NCI-H1105 (cell line): ENCODE measurements around the gene JCHAIN.
A peak's percentile ranks its signal among the peaks of the same experiment; 100 is the strongest.
"Not testable (repeated sequence)": the region's sequence is repeated elsewhere in the genome, so short reads cannot be mapped to it uniquely, and the experiment has no call there.

Experiments
- DNase-seq: peaks from one replicate; lab custom pipeline; 2025; lab: John Stamatoyannopoulos, UW

The JCHAIN gene

GRCh38 chr4:70666369-70666768 is at the start of gene JCHAIN:
Gene JCHAIN (minus strand): TSS chr4:70666508. CDS start chr4:70666490, 18 bp downstream.
- no peak for DNase-seq

GRCh38 chr4:70715097-70715496 is 48.8 kb upstream of the JCHAIN start:
- DNase-seq = no peak

GRCh38 chr4:70714079-70714887 is 48.0 kb upstream of the JCHAIN start:
- DNase-seq = no peak

GRCh38 chr4:70713453-70714078 is 47.3 kb upstream of the JCHAIN start:
- DNase-seq = no peak

GRCh38 chr4:70712604-70713452 is 46.5 kb upstream of the JCHAIN start:
- DNase-seq = no peak

GRCh38 chr4:70712150-70712549 is 45.8 kb upstream of the JCHAIN start:
- no peak for DNase-seq

- no peak for DNase-seq
Measured at GRCh38 chr4:70711599-70711998, 45.3 kb upstream of the JCHAIN start.

GRCh38 chr4:70709611-70710205 is 43.4 kb upstream of the JCHAIN start:
- DNase-seq = no peak

- DNase-seq = no peak
Measured at GRCh38 chr4:70706516-70706915, 40.2 kb upstream of the JCHAIN start.

GRCh38 chr4:70706044-70706461 is 39.7 kb upstream of the JCHAIN start:
- no peak for DNase-seq

GRCh38 chr4:70705183-70706043 is 39.1 kb upstream of the JCHAIN start:
- peak; percentile 57 for DNase-seq

GRCh38 chr4:70704931-70705182 is 38.5 kb upstream of the JCHAIN start:
- no peak for DNase-seq

- peak; percentile 58 for DNase-seq
Measured at GRCh38 chr4:70704215-70704930, 38.1 kb upstream of the JCHAIN start.

GRCh38 chr4:70703619-70704214 is 37.4 kb upstream of the JCHAIN start:
- peak; percentile 20 for DNase-seq

- not testable (repeated sequence) for DNase-seq
Measured at GRCh38 chr4:70702592-70702991, 36.3 kb upstream of the JCHAIN start.

- no peak for DNase-seq
Measured at GRCh38 chr4:70701271-70701670, 35.0 kb upstream of the JCHAIN start.

GRCh38 chr4:70700712-70701111 is 34.4 kb upstream of the JCHAIN start:
- DNase-seq = no peak

GRCh38 chr4:70698435-70698834 is 32.1 kb upstream of the JCHAIN start:
- not testable (repeated sequence) for DNase-seq

GRCh38 chr4:70694633-70695032 is 28.3 kb upstream of the JCHAIN start:
- DNase-seq = not testable (repeated sequence)

- DNase-seq = no peak
Measured at GRCh38 chr4:70691661-70692060, 25.4 kb upstream of the JCHAIN start.
